Right ventricle myocardium superior (tissue), 1 donor: Measurements from ENCODE around the gene ASB13. TPM values are rescaled to one million over a fixed set of nuclear protein-coding genes. Genes with fewer than 3 reads are reported as not detected.

Source experiments
- ATAC-seq: fragments of 200-7000 bp; cut with Tn5 transposase; one replicate; pipeline ENCODE4 v1.9.1; 2020; ENCODE audit warnings: mild to moderate bottlenecking; ENCODE audit not compliant: poor library complexity
- DNase-seq: peaks from one replicate; pipeline ENCODE4 v3.0.0-alpha.2; 2020
- intact Hi-C: fragments of 100-400 bp; cut with DNase I; formaldehyde crosslinking; loops from one replicate; pipeline ENCODE4 v1.11.2; 2022
- total RNA-seq: library from RNA; stranded (reverse); fragmentation: NEBNext Ultra II Directional; extraction: Animal tissue kit (Norgen Biotek cat#: 25700); gene quantifications from one replicate; pipeline ENCODE4 v1.2.1, GENCODE V29; 2021
- donor health status: DM: no; HTN: yes; CAD: no; lungs with severe emphysema.

The ASB13 gene
- total RNA-seq, 1 donor from 2014 or later, result 15.2 TPM

- intact Hi-C loops, result no loop called here
- DNase-seq, result no peak
- ATAC-seq, result no peak
Measured at GRCh38 chr10:5652746-5653145, 13.6 kb downstream of the ASB13 start.

GRCh38 chr10:5651388-5651764 lies 15.0 kb downstream of the ASB13 start:
- intact Hi-C loops, result no loop called here
- DNase-seq (no peak), ATAC-seq (no peak)

GRCh38 chr10:5650664-5651387 lies 15.6 kb downstream of the ASB13 start:
- intact Hi-C loops, result no loop called here
- ATAC-seq (peak; percentile 9), DNase-seq (no peak)

GRCh38 chr10:5649746-5650145 lies 16.6 kb downstream of the ASB13 start:
- no peak for DNase-seq
- intact Hi-C loops, result no loop called here
- no peak for ATAC-seq

GRCh38 chr10:5648494-5649457 lies 17.6 kb downstream of the ASB13 start:
- DNase-seq, result no peak
- intact Hi-C loops, result no loop called here
- no peak for ATAC-seq

- intact Hi-C loops, result no loop called here
- DNase-seq (no peak), ATAC-seq (no peak)
Measured at GRCh38 chr10:5647507-5648240, 18.7 kb downstream of the ASB13 start.

GRCh38 chr10:5645944-5646617 lies 20.3 kb downstream of the ASB13 start:
- peak; percentile 64 for ATAC-seq
- intact Hi-C loops, result no loop called here
- no peak for DNase-seq

GRCh38 chr10:5645375-5645774 lies 21.0 kb downstream of the ASB13 start:
- intact Hi-C loops, result no loop called here
- DNase-seq, result peak; percentile 58
- ATAC-seq, result peak; percentile 74

- intact Hi-C loops, result no loop called here
- DNase-seq (no peak), ATAC-seq (no peak)
Measured at GRCh38 chr10:5644930-5645329, 21.5 kb downstream of the ASB13 start.

GRCh38 chr10:5643346-5644067 lies 22.9 kb downstream of the ASB13 start:
- DNase-seq, result no peak
- peak; percentile 49 for ATAC-seq
- intact Hi-C loops, result no loop called here

GRCh38 chr10:5641501-5641900 lies 24.9 kb downstream of the ASB13 start:
- ATAC-seq, result no peak
- no peak for DNase-seq
- intact Hi-C loops, result no loop called here

GRCh38 chr10:5640501-5640900 lies 25.9 kb downstream of the ASB13 start:
- intact Hi-C loops, result no loop called here
- no peak for DNase-seq

GRCh38 chr10:5640036-5640435 lies 26.4 kb downstream of the ASB13 start:
- no peak for ATAC-seq
- DNase-seq, result no peak
- intact Hi-C loops, result no loop called here

More at GRCh38 chr10:5640501-5640900, 25.9 kb downstream of the ASB13 start:
- ATAC-seq, result no peak

GRCh38 chr10:5639066-5639465 lies 27.3 kb downstream of the ASB13 start:
- DNase-seq, result no peak
- ATAC-seq, result no peak
- intact Hi-C loops, result loop anchor here (10.0 kb wide), 1 partner anchor 236 kb away; no protein-coding TSS in a partner anchor

GRCh38 chr10:5638494-5638893 lies 27.9 kb downstream of the ASB13 start:
- intact Hi-C loops, result loop anchor here (10.0 kb wide), 1 partner anchor 236 kb away; no protein-coding TSS in a partner anchor
- no peak for DNase-seq
- ATAC-seq, result no peak

- DNase-seq (no peak), ATAC-seq (no peak)
- intact Hi-C loops, result loop anchor here (10.0 kb wide), 1 partner anchor 240 kb away; no protein-coding TSS in a partner anchor
Measured at GRCh38 chr10:5634918-5635317, 31.5 kb downstream of the ASB13 start.

- DNase-seq, result no peak
- intact Hi-C loops, result loop anchor here (10.0 kb wide), 1 partner anchor 242 kb away; no protein-coding TSS in a partner anchor
- ATAC-seq, result no peak
Measured at GRCh38 chr10:5633166-5633749, 33.1 kb downstream of the ASB13 start.
